Adipocyte (in vitro differentiated cells): ENCODE results near the gene CDH12.
"Not testable (repeated sequence)": the region's sequence is repeated elsewhere in the genome, so short reads cannot be mapped to it uniquely, and the experiment has no call there.

Experiments used
- DNase-seq: peaks from one replicate; pipeline ENCODE4 v3.0.0-alpha.2; 2015; ENCODE audit warnings: low read depth
- H3K27me3 ChIP-seq: replicated peaks from 2 replicates; pipeline ENCODE4 v1.7.0; 2013; ENCODE audit warnings: mild to moderate bottlenecking, low read length, moderate library complexity; ENCODE audit not compliant: control insufficient read depth, insufficient read depth
- H3K36me3 ChIP-seq: 2 replicates; pipeline ENCODE4 v1.7.0; 2013; ENCODE audit warnings: low read length, mild to moderate bottlenecking, moderate library complexity; ENCODE audit not compliant: control insufficient read depth, insufficient read depth, severe bottlenecking
- H3K4me1 ChIP-seq: 2 replicates; pipeline ENCODE4 v1.7.0; 2013; ENCODE audit warnings: mild to moderate bottlenecking, low read length, moderate library complexity; ENCODE audit not compliant: control insufficient read depth, insufficient read depth
- H3K4me3 ChIP-seq: 2 replicates; pipeline ENCODE4 v1.7.0; 2013; ENCODE audit warnings: mild to moderate bottlenecking, low read length, moderate library complexity
- H3K9ac ChIP-seq: 2 replicates; pipeline ENCODE4 v1.7.0; 2013; ENCODE audit warnings: mild to moderate bottlenecking, low read length, moderate library complexity
- H3K9me3 ChIP-seq: 2 replicates; pipeline ENCODE4 v1.7.0; 2013; ENCODE audit warnings: mild to moderate bottlenecking, low read length, moderate library complexity; ENCODE audit not compliant: control insufficient read depth

CDH12 gene

GRCh38 chr5:22611327-22611726 lies 241.8 kb downstream of the CDH12 start:
- no peak overlapping the region for H3K4me3 ChIP-seq
- H3K36me3 ChIP-seq: no peaks in the 10 kb centered on the region
- no peaks in the 10 kb centered on the region for H3K27me3 ChIP-seq
- peaks cover 16% of the 10 kb centered on the region for H3K9me3 ChIP-seq
- DNase-seq: no peak
- no peak overlapping the region for H3K9ac ChIP-seq
- H3K4me1 ChIP-seq: no peaks in the 10 kb centered on the region

GRCh38 chr5:22607498-22607897 lies 245.6 kb downstream of the CDH12 start:
- H3K4me1 ChIP-seq, DNase-seq, H3K36me3 ChIP-seq, H3K4me3 ChIP-seq, H3K9ac ChIP-seq, H3K27me3 ChIP-seq: not testable (repeated sequence)
- peaks cover 16% of the 10 kb centered on the region for H3K9me3 ChIP-seq

- peaks cover 16% of the 10 kb centered on the region for H3K9me3 ChIP-seq
- no peaks in the 10 kb centered on the region for H3K36me3 ChIP-seq
Measured at GRCh38 chr5:22605473-22605872, 247.7 kb downstream of the CDH12 start.

GRCh38 chr5:22604711-22605110 lies 248.4 kb downstream of the CDH12 start:
- no peaks in the 10 kb centered on the region for H3K36me3 ChIP-seq
- no peak for DNase-seq
- no peak overlapping the region for H3K4me3 ChIP-seq
- peaks cover 16% of the 10 kb centered on the region for H3K9me3 ChIP-seq
- no peaks in the 10 kb centered on the region for H3K27me3 ChIP-seq
- no peak overlapping the region for H3K9ac ChIP-seq
- no peaks in the 10 kb centered on the region for H3K4me1 ChIP-seq

More at GRCh38 chr5:22605473-22605872, 247.7 kb downstream of the CDH12 start:
- Histone ChIP-seq H3K4me3 (no peak overlapping the region), H3K9ac (no peak overlapping the region), H3K4me1 (no peaks in the 10 kb centered on the region), H3K27me3 (no peaks in the 10 kb centered on the region)
- DNase-seq: no peak

- Histone ChIP-seq H3K36me3 (no peaks in the 10 kb centered on the region), H3K27me3 (no peaks in the 10 kb centered on the region), H3K4me1 (peaks cover 8% of the 10 kb centered on the region), H3K9me3 (no peaks in the 10 kb centered on the region), H3K4me3 (no peak overlapping the region), H3K9ac (no peak overlapping the region)
- DNase-seq: no peak
Measured at GRCh38 chr5:22598796-22599195, 254.3 kb downstream of the CDH12 start.

- Histone ChIP-seq H3K27me3 (no peaks in the 10 kb centered on the region), H3K36me3 (no peaks in the 10 kb centered on the region), H3K4me3 (peak overlapping the region; percentile 55), H3K9me3 (no peaks in the 10 kb centered on the region), H3K4me1 (peaks cover 8% of the 10 kb centered on the region), H3K9ac (peak overlapping the region; percentile 46)
- DNase-seq: peak; percentile 84
Measured at GRCh38 chr5:22596404-22596970, 256.7 kb downstream of the CDH12 start.

- DNase-seq: no peak
- no peaks in the 10 kb centered on the region for H3K27me3 ChIP-seq
- H3K36me3 ChIP-seq: no peaks in the 10 kb centered on the region
- H3K9me3 ChIP-seq: no peaks in the 10 kb centered on the region
- H3K9ac ChIP-seq: no peak overlapping the region
- H3K4me1 ChIP-seq: peaks cover 8% of the 10 kb centered on the region
- H3K4me3 ChIP-seq: no peak overlapping the region
Measured at GRCh38 chr5:22594491-22594890, 258.7 kb downstream of the CDH12 start.

GRCh38 chr5:22593592-22593991 lies 259.6 kb downstream of the CDH12 start:
- DNase-seq: no peak
- no peaks in the 10 kb centered on the region for H3K27me3 ChIP-seq
- H3K9ac ChIP-seq: no peak overlapping the region
- H3K4me1 ChIP-seq: peaks cover 8% of the 10 kb centered on the region
- no peaks in the 10 kb centered on the region for H3K36me3 ChIP-seq
- H3K9me3 ChIP-seq: no peaks in the 10 kb centered on the region
- H3K4me3 ChIP-seq: no peak overlapping the region

GRCh38 chr5:22591461-22591860 lies 261.7 kb downstream of the CDH12 start:
- H3K4me1 ChIP-seq: peaks cover under 1% of the 10 kb centered on the region
- H3K9me3 ChIP-seq: no peaks in the 10 kb centered on the region
- no peaks in the 10 kb centered on the region for H3K27me3 ChIP-seq
- no peaks in the 10 kb centered on the region for H3K36me3 ChIP-seq
- no peak overlapping the region for H3K4me3 ChIP-seq
- H3K9ac ChIP-seq: no peak overlapping the region
- no peak for DNase-seq

- no peak for DNase-seq
- H3K9ac ChIP-seq: no peak overlapping the region
- no peaks in the 10 kb centered on the region for H3K9me3 ChIP-seq
- H3K4me1 ChIP-seq: no peaks in the 10 kb centered on the region
- H3K27me3 ChIP-seq: no peaks in the 10 kb centered on the region
- no peaks in the 10 kb centered on the region for H3K36me3 ChIP-seq
- H3K4me3 ChIP-seq: no peak overlapping the region
Measured at GRCh38 chr5:22590677-22591268, 262.4 kb downstream of the CDH12 start.

- Histone ChIP-seq H3K9me3 (no peaks in the 10 kb centered on the region), H3K4me1 (peaks cover 5% of the 10 kb centered on the region), H3K4me3 (no peak overlapping the region), H3K36me3 (no peaks in the 10 kb centered on the region), H3K27me3 (no peaks in the 10 kb centered on the region), H3K9ac (no peak overlapping the region)
- DNase-seq: peak; percentile 60
Measured at GRCh38 chr5:22577711-22578110, 275.4 kb downstream of the CDH12 start.

GRCh38 chr5:22577006-22577405 lies 276.1 kb downstream of the CDH12 start:
- Histone ChIP-seq H3K9me3 (no peaks in the 10 kb centered on the region), H3K9ac (no peak overlapping the region)

More at GRCh38 chr5:22577006-22577405, 276.1 kb downstream of the CDH12 start:
- Histone ChIP-seq H3K36me3 (no peaks in the 10 kb centered on the region), H3K4me3 (no peak overlapping the region), H3K4me1 (peaks cover 5% of the 10 kb centered on the region), H3K27me3 (no peaks in the 10 kb centered on the region)
- DNase-seq: no peak
